GM18870 (cell line): ENCODE data around the gene VPS11.
"Not testable (repeated sequence)": the region's sequence is repeated elsewhere in the genome, so short reads cannot be mapped to it uniquely, and the experiment has no call there.

Experiments used
- ATAC-seq: cut with Tn5 transposase; IDR thresholded peaks from one replicate; pipeline ENCODE4 v1.9.1; 2021; ENCODE audit warnings: moderate library complexity; ENCODE audit not compliant: unreplicated experiment

The VPS11 gene

DNA sequence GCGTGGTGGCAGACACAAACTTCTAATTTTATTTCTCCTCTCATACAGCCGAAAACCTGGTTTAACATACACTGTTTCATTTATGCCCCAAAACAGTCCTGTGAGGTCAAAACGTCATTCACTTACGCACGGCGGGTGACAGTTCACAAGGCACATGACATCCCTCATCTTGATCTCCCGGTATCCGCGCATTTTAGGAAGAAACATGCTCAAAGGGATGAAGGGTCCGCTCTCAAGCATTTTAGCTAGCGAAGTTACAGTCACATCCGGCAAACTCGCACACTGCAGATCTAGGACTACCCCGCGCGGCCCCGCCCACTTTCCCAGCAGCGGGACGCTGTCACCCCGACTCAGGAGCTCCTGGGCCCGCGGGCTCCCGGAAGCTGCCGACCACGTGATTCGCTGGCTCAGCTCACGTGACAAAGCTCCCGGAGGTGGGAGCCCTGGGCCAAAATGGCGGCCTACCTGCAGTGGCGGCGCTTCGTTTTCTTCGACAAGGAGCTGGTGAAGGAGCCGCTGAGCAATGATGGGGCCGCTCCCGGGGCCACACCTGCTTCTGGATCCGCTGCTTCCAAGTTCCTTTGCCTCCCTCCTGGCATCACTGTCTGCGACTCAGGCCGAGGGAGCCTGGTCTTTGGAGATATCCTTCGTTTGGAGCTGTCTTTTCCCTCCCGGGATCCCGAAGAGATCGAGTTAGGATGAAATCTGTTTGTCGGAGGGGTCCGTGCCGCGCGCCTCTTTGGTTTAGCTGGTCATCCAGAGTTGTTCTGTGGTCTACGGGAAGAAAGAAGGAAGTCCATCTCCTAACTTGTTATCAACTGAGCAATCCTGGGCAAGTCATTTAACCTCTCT lies at the start of gene VPS11:
Gene VPS11, plus strand, starts transcription at position 448 of the 852 bp plus-strand sequence. Its CDS starts 6 bp downstream, at position 454.
- peak; percentile 87 for ATAC-seq

GRCh38 chr11:119018074-119018938 lies 49.3 kb upstream of the VPS11 start, which contains the start of the genes RPS25 and TRAPPC4:
TSS of gene RPS25 (minus strand) at chr11:119018343. CDS start at chr11:119018284, 59 bp downstream.
TSS of gene TRAPPC4 (plus strand) at chr11:119018766. CDS start at chr11:119018796, 30 bp downstream.
- ATAC-seq, result peak; percentile 85

DNA sequence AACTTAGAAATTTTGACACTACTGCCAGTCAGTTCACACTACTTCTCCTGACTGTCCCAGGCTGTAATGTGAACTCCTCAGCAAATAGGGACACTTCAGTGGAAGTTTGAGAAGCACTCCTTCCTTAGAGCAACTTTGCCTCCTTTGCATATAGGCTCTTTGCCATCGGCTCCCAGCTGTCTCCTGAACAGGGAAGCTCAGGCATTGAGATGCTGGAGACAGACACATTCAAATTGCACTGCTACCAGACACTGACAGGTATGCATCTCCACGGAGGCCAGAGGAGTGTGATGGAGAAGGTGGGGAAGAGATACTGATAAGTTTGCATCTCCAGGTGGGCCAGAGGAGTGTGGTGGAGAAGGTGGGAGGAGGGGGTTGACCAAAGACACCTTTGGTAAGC lies 47.6 kb upstream of the VPS11 start:
- no peak for ATAC-seq

DNA sequence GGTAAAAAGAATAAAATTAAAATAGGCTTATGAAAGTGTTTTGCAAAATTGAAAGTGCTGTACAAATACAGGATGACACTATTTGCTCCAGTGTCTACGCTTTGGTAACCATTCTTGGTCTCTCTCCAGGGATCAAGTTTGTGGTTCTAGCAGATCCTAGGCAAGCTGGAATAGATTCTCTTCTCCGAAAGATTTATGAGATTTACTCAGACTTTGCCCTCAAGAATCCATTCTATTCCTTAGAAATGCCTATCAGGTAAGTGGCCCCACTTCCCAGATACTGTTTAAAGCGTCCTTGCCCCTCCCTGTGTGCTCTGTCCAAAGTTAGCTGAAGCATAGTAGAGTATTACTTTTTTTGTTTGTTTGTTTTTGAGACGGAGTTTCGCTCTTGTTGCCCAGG lies 46.0 kb upstream of the VPS11 start:
- ATAC-seq, result no peak

DNA sequence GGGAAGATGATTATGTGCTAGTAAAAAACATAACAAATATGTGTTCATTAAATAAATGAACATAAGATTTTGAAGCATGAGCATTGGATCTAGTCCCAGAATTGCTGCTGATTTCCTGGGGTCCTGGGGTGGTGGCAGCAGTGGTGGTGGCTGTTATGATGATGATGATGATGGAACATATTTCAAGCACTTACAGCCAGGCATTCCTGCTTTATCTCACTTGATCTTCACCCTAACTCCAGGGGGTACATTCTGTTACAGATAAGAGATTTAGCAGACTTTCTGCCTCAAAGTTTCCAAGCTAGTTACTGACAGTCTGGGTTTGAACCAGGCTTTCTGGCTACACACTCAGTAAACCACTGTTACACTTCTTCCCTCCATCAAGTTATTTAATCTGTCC lies 43.9 kb upstream of the VPS11 start:
- no peak for ATAC-seq

- no peak for ATAC-seq
Observed at GRCh38 chr11:119024430-119025098, 43.1 kb upstream of the VPS11 start.

- no peak for ATAC-seq
Observed at GRCh38 chr11:119025099-119025473, 42.5 kb upstream of the VPS11 start.

- ATAC-seq, result no peak
Observed at GRCh38 chr11:119025541-119025940, 42.1 kb upstream of the VPS11 start.

- no peak for ATAC-seq
Observed at GRCh38 chr11:119025978-119026766, 41.4 kb upstream of the VPS11 start.

DNA sequence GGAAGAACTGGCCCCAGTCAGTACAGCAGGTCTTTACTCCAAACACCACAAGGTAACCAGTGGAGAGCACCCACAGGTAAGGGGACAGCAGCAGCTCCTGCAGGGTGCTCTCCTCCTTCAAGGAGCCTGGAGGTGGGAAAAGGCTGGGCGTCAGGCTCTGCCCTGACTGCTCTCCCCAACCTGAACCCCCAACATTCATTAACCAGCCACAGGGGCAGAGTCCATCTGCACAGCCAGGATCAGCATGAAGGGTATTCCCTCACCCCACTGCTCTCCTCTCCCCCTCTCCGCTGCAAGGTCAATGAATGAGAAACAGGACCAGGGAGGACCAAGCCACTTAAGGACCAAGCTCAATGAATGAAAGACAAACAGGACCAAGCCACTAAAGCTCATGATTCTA lies 40.6 kb upstream of the VPS11 start:
- ATAC-seq, result no peak

DNA sequence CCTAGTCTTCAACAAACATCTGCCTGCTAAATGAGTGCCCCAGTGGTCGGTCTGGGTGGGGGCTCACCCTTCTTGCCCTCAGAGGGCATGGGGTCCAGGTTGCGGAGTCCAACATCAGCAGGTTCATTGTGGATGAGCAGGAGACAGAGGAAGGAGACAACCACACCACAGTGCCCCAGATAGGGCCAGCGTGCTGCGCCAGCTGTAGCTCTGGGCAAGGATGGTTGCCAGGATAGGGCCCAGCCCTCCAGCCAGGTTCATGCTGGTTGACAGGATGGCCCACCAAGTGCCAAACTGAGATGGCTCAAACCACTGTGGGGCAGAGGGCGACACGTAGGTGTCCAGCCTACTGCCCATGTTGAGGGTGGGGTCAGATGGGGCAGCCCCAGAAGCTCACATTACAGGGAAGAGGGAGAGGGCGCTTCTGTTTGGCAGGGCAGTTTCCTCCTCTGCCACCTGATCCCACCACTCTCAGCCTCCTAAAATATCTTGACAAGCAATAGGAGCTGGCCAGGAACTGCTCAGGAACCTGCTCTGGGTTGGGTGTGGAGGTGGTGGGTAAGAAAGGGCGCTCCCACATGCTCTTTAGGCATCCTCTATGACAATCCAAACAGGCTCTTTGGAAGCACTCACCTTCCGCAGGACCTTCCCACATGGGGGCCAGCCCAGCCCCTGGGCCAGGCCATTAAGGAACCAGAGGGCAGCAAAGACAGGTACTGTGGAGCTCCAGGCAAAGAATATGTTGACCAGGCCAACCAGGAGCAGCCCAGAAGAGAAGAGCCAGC lies 39.9 kb upstream of the VPS11 start:
- no peak for ATAC-seq

DNA sequence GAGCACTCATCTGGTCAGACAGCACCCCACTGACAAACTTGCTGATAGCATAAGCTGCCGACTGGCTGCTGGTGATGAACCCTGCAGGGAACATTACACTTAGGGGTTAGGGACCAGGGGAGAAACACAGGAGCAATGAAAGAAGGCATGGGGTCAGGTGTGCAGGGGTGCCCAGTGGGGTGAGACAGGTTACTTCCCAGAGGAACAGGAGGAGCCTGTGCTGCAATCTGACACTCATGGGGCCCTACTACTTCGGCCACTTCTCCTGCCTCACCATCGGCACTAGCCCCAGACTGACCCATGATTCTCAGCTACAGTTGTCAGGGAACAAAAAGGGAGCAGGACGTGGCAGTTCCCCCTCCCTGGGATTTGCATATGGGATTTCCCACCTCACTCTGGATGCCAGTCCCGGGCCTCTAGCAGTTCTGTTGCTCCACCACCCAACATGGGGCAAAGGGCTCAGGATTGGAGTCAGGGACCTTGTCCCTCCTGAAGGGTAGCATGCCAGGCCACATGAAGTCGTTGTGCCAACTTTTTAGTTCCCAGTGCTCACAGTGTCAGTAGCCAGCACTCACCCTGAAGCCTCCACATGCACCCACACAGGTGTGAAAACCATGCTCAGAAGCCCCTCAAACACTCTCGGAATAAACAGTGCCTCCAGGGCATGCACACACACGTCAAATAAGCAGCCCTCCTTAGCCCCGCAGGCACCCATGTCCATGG lies 39.1 kb upstream of the VPS11 start:
- ATAC-seq, result no peak

DNA sequence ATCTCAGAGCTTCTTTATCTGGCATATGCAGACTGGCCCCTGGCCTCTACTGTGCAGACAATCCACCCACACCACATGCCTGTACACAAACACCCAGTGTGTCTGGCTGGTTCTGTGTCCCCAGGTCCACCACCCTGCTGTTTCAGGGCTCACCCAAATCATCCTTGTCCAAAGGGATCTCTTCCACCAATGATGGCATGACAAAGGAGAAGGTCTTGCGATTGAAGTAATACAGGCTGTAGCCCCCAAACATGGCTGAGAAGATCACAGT lies 38.6 kb upstream of the VPS11 start:
- ATAC-seq, result no peak

DNA sequence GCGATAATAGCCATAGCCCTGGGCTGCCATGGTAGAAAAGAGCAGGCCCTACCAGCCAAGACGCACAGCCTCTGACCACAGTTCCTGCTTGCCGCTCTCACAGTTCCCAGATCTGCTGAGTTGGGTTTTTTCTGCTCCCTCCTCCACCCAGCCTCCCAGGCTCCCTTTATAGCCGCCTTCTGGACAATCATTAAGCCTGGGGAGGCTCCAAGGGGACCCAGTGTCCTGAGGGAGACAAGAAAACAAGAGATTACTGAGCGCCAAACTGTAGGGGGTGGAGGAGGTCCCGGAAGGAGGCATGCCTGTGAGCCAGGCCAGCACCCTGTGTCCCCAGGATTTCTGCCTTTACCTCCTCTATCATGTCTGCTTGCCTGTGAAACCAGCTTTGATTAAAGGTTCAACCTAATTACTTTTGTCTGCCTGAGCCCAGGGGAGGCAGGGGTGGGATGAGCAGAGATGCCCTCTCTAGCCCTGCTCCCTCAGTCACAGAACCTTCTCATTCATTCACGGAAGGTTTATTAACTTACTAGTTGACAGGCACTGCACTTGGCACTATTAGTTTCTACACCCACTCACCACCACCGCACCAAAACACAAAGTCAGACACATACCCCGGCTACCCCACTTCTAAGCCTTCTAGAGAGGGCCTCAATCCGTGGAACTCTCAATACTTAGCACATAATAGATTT lies 38.1 kb upstream of the VPS11 start:
- no peak for ATAC-seq

GRCh38 chr11:119030029-119030328 lies 37.6 kb upstream of the VPS11 start:
- no peak for ATAC-seq

GRCh38 chr11:119030329-119031047 lies 37.1 kb upstream of the VPS11 start, which contains the start of gene SLC37A4:
TSS of gene SLC37A4 (minus strand) at chr11:119030877.
- peak; percentile 85 for ATAC-seq

GRCh38 chr11:119031912-119032280 lies 35.7 kb upstream of the VPS11 start:
- ATAC-seq, result no peak

- not testable (repeated sequence) for ATAC-seq
Observed at GRCh38 chr11:119033421-119033820, 34.2 kb upstream of the VPS11 start.
